GM10847 (cell line): ENCODE data around the gene ZNF76.

Experiments
- POLR2A ChIP-seq: IDR thresholded peaks from 2 replicates; pipeline ENCODE4 v1.6.1; 2011; ENCODE audit not compliant: insufficient read length; ENCODE audit errors: extremely low read depth

ZNF76 gene

GRCh38 chr6:35228481-35228880 lies 31.1 kb upstream of the ZNF76 start:
- TF ChIP-seq POLR2A = no peak

DNA sequence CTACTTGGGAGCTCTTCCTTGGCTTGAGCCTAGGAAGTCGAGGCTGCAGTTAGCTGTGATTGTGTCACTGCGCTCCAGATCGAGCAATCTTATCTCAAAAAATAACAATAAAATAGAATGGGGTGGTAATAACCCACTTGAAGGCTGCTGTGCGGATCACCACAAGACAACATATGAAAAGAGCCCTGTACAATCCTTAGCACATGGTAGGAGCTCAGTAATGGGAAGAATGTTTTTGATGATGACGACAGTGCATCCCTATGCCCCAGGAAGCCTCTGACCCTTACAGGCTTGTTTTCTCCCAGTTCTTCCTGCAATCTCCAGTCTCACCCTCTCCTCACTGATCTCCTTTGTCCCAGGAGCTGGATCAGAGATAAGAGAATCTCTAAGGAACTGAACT lies 30.2 kb upstream of the ZNF76 start:
- TF ChIP-seq POLR2A = no peak

- no peak for TF ChIP-seq POLR2A
Measured at GRCh38 chr6:35230498-35230897, 29.0 kb upstream of the ZNF76 start.

- TF ChIP-seq POLR2A = no peak
Measured at GRCh38 chr6:35230950-35231349, 28.6 kb upstream of the ZNF76 start.

DNA sequence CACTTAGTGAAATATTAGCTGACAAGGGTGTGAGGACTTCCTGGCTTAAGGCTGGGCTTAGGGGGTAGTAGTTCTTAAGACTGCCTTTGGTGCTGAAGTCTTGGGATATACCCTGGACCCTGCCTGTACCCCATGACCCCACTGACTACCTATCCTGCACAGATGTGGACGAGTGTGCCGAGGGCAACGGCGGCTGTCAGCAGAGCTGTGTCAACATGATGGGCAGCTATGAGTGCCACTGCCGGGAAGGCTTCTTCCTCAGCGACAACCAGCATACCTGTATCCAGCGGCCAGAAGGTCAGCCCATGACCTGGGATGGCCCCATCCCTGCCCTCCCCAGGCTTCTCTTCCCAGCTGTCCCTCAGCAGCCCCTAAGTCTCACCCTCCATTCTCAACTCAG lies 28.0 kb upstream of the ZNF76 start:
- no peak for TF ChIP-seq POLR2A

GRCh38 chr6:35234901-35235300 lies 24.6 kb upstream of the ZNF76 start:
- TF ChIP-seq POLR2A = no peak

DNA sequence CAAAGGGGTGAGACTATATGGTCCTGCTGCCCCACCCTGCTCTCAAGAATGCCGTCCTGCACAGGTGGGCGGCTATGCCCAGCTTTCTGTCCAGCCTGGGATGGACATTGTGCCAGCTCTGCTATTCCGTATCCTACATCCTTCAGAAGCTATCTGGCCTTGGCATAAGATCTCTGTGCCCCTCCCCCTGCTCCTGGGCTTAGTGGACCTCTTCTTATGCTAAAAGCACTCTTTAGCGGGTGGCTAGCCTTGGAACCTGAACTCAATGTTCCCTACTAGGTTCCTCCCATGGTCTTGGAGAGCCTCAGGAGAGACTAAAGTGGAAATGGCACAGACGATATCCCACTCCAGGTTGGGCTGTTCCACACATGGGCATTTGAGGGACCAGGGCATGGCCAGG lies 23.3 kb upstream of the ZNF76 start:
- TF ChIP-seq POLR2A = no peak

GRCh38 chr6:35237476-35237875 lies 22.1 kb upstream of the ZNF76 start:
- no peak for TF ChIP-seq POLR2A

GRCh38 chr6:35238843-35239289 lies 20.7 kb upstream of the ZNF76 start:
- TF ChIP-seq POLR2A = no peak

- no peak for TF ChIP-seq POLR2A
Measured at GRCh38 chr6:35239581-35239980, 20.0 kb upstream of the ZNF76 start.

GRCh38 chr6:35240838-35241801 lies 18.4 kb upstream of the ZNF76 start:
- TF ChIP-seq POLR2A = no peak

DNA sequence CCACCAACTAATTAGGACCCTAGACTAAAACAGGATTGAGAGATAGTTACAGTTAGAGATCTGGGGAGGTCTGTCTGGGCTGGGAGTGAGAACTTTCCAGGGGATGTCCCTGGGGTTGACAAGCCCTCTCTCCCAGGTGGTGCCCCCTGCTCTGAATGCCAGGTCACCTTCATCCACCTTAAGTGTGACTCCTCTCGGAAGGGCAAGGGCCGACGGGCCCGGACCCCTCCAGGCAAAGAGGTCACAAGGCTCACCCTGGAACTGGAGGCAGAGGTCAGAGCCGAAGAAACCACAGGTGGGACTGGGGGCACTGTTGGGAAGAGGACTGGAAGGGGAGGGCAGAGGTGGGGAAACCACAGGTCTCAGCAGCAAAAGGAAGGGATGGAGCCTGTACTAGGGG lies 17.0 kb upstream of the ZNF76 start:
- TF ChIP-seq POLR2A = no peak

DNA sequence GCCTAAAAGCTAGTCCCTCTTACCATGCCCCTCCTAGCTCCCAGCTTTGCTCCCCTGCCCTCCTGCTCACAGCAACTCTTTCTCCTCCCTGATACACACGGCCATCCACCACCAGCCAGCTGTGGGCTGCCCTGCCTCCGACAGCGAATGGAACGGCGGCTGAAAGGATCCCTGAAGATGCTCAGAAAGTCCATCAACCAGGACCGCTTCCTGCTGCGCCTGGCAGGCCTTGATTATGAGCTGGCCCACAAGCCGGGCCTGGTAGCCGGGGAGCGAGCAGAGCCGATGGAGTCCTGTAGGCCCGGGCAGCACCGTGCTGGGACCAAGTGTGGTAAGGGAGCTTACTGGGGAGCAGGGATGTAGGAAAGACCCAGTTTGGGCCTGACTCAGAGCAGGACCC lies 16.6 kb upstream of the ZNF76 start:
- no peak for TF ChIP-seq POLR2A

DNA sequence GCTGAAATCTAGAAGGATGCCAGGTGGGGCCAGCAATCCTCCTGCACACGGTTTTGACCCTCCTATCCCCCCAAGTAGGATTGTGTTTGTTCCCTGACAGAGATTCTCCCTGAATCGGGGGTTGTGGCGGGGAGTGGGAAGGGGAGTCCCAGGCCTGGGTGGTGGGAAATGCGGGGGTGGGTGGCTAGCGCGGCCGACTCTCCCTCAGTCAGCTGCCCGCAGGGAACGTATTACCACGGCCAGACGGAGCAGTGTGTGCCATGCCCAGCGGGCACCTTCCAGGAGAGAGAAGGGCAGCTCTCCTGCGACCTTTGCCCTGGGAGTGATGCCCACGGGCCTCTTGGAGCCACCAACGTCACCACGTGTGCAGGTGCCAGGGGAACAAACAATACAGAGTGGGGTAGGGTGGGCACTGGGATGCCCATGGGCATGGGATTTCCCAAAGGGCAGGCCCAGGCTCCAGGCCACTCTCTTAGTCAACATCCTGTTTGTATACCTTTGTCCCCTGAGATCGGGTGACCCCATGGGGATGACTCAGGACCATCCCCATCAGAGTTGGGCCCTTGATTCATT lies 16.1 kb upstream of the ZNF76 start:
- TF ChIP-seq POLR2A = no peak

GRCh38 chr6:35244551-35244950 lies 15.0 kb upstream of the ZNF76 start:
- TF ChIP-seq POLR2A = no peak

DNA sequence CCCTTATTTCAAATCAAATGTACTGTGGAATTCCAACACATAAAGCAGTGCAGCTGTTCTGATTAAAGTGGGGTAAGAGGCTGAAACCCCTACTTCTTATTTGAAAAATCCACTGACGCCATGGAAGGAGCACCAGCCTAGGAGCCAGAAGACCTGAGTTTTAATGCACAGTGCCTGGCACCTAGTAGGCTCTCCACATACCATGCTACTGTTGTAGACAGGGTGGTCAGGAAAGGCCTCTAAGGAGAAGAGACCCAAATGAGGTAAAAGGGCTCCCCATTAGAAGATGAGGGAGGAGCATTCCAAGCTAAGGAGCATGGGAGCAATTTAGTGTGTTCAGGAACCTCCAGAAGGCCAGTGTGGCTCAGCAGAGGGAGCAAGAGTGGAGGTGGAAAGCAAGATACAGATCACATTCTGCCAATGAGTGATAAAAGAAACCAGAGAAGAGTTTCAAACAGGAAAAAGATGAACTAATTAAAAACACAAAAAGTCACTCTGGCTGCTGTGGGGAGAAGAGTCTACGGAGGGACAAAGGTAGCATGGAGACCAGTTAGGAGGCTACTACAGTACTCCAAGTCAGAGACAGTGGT lies 11.8 kb upstream of the ZNF76 start:
- no peak for TF ChIP-seq POLR2A
